HG03280 (cell line): ENCODE results near the gene DOK4.
A peak's percentile ranks its signal among the peaks of the same experiment; 100 is the strongest.

Experiments
- ATAC-seq: cut with Tn5 transposase; IDR thresholded peaks from one replicate; pipeline ENCODE4 v1.9.1; 2021; ENCODE audit warnings: mild to moderate bottlenecking, moderate library complexity; ENCODE audit not compliant: unreplicated experiment

Gene DOK4

DNA sequence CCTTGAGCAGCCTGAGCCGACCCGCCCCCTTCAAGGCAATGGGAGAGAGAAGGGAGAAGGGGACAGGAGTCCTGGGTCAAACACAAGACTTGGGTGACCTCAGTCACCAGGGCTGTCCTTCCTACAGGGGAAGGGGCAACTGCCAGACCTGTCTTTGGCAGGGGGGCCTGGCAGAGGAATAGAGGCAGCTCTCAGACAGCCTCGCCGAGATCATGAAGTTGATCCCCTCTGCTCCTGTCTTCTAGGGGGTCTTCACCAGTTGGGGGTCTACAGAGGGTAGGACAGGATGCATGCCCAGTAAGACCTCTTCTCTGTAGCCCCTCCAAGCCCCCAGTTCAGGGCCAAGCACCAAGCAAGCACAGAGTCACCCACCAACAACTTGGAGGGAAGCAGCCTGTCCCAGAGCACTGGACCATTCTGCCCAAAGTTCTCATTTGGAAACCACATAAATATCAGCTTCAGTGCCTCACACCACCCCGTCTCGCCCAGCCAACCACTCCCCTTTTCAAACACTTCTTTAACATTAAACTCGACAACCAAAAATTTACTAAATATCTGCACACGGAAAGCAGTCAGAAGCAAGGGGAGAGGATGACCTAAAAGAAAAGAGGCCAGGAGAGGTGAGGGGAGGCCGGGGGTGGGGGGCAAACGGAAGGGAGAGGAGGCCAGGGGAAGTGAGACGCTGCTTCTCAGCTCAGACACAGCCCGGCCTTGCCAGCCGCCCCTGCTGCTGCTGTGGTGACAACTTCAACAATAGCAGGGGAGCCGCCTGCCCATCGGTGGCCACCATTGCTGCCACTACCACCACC, 7.7 kb downstream of the DOK4 start:
- ATAC-seq = no peak

DNA sequence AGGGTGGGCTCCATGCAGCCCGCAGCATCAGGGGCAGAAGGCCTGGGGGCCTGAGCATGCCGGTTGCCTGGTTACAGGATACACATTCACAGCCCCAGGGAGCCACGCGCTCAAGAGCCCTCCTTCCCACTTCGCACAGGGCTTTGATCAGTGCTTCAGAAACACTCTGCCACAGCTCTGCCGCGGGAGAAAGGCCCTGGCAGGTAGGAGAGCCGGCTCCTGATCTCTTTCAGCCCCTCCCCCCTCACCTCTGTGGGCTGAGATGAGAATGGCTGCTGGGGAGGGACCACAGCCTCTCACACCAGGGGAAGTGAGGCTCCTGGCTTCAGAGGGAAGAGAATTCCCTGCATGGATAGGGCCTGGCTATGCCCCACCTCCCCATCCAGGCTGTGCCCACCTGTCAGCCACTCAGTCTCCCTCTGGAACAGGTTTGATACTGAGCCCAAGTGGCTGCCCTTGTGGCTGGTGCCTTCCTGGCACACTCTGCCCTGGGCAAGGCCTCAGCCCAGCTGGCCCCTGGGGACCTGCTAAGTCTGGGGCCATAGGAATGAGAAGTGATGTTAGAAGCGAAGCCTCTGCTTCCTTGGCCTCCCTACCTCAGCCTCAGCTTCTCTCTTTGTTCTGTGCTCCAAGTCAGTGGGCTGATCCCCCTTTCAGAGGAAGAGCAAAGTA, 8.6 kb downstream of the DOK4 start:
- no peak for ATAC-seq

DNA sequence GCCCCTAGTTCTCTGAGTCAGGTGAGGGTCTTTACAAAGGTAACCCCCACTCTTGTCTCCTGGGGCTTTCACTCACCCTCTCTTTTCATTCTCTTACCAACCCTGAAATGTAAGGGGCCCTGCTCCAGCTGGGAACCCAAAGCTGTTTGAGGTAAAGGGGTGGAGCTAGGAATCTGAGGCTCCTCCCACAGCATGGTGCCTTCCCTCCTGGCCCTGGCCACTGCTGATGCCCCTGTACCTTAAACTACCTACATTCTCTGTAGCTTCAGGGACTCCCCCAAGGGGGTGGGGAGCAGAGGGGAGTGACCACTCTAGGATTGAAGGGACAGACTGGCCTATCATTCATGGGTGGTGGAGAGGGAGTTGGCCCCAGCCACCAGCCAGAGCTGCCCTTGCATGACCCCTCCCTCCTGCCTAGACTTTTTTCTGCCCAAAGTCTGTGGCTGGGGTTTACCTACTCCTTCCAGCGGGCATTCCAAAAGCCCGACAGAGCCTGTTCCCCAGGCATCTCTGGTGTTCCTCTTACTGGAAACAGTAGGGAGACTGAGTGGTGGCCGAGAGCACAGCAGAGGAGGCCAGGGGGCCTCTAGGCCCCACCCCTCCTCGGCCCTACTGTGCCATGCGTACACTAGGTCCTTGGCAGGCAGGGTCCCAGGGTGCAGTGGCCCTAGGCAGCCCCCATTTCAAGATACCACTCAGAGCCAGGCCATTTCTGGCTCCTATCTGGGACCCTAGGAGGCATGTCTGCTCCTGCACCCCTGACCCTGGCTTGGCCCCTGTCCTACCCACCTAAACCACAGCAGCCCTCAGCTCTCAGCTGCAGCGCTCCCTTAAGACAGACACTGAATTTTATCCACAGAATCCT, 9.5 kb downstream of the DOK4 start:
- ATAC-seq = no peak

DNA sequence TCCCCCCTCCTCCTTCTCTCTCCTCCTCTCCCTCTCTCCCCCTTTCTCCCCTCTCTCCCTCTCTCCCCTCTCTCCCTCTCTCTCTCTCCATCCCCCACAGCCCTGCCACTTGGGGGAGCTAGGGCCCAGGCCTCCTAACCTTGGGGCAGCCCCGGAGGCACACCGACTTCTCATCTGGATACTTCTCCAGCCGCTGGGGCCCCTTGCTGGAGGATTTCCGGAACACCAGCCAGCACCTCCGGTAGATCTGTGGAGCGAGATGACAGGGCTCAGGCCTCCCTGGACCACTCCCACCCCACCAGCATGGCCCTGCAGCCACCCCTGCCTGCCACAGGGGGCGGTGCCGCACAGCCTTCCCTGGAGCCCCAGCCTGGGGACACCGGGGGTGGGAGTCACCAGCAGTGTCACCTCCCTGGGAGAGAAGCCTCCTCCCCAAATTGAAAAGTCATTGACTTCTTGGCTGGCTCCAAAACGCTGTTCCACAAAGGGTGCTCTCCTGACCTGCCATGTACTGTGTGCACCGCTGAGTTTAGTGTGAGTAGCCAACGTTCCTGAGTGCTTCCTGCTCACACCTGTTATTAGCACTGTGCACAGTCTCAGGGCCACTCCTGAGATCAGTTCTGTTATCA, 10.5 kb downstream of the DOK4 start:
- ATAC-seq = peak; percentile 90

DNA sequence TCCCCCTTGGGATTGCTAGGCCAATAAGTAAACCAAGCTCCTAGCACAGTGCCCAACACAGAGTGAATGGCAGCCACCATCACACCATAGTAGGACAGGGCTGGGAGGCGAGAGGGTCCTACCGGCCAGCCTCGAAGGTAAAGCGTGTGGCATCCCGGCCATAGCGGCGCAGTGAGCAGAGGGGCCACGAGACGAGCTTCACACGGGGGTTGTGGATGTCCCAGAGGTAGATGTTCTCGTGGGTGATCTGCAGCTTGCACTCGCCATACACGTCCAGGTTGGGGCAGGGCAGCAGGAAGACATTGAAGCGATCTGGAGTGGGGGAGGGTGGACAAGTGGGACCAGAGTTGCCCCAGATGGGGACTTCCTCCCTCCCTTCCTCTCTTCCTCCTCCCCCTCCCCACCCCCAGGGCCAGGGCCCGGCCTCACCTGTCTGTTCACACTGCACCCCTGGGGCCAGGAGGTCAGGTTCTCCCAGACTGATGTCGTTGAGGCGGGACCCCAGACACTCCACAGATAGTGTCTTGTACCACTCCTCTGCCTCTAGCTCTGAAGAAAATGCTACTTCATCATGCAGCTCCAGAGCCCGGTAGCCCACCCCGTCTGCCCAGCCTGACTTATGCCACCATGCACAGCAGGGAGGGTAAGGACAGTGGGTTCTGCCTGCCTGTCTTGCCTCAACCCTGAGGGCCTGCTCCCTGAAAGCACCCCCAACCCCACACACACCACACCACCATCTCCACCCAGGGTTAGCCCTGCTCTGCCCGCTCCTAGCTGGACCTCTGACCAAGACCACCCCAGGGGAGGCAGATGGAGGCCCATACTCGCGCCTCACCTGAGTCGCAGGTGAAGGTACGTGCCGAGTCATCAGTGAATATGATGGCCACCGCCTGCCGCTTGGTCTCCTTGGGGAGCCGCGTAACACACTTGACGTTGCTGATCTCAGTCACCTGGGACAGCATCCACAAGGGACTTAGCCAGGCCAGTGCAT, 11.3 kb downstream of the DOK4 start:
- no peak for ATAC-seq

DNA sequence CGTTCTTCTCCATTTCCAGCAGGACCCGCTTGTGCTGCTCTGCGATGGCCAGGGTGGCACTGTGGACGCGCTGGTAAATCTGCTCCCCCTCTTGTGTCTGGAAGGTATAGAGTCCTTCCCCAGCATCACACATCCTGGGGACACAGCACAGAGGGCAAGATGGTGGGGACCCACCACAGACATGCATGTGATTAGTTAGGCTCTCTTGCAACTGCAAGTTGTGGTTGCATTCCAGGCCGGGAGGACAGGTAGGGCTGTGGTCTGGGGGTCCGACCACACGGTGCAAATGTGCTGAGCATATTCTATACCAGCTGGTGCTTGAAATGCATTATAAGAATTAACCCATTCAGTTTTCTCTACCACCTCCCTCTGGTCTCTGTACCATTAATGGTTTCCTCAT, 12.4 kb downstream of the DOK4 start:
- no peak for ATAC-seq

DNA sequence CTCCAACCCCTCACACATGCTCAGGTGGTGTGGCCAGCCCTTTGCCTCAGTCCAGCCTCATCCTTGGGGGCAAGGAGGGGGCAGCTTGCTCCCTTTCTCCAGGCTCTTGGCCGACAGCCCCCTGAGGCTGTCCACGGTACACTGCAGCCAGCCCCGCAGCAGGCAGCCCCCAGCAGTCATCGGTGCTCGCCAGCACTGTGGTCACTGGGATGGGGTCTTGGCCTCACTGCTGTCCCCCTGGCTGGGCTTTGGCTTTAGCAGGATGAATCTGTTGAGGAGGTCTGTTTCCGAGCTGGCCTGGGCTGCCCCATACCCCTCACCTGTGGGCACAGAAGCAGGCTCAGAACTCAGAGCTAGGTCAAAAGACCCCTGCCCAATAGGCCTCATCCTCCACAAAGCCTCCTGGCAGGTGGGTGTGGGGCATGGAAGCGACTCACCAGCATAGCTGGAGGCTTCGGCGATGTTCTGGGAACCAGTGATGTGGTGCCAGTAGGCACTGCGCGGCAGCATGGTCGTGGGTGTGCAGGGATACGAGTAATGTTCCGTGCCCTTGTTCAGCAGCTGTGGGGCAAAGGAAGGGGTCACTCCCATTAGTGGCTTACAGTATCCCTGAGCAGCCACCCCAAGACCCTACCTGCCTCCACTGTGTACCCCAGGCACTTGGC, 13.0 kb downstream of the DOK4 start:
- ATAC-seq = no peak

DNA sequence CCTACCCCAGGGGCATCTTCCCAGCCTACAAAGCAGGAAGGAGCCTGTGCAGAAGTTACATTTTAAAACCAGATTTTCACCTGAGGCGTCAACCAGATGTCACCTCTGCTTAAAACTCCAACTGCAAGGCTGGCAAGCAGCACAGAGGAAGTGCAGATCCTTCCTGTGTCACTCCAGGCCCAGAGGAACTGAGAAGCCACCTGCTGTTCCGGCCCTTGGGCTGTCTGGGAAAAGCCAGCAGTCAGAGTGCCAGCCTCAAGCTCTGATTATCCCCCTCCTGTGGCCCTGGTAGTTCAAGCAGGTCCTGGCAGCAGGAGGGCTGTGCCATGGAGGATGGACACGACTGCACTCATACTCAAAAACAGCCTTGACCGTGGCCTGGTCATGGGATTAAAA, 13.6 kb downstream of the DOK4 start:
- no peak for ATAC-seq

DNA sequence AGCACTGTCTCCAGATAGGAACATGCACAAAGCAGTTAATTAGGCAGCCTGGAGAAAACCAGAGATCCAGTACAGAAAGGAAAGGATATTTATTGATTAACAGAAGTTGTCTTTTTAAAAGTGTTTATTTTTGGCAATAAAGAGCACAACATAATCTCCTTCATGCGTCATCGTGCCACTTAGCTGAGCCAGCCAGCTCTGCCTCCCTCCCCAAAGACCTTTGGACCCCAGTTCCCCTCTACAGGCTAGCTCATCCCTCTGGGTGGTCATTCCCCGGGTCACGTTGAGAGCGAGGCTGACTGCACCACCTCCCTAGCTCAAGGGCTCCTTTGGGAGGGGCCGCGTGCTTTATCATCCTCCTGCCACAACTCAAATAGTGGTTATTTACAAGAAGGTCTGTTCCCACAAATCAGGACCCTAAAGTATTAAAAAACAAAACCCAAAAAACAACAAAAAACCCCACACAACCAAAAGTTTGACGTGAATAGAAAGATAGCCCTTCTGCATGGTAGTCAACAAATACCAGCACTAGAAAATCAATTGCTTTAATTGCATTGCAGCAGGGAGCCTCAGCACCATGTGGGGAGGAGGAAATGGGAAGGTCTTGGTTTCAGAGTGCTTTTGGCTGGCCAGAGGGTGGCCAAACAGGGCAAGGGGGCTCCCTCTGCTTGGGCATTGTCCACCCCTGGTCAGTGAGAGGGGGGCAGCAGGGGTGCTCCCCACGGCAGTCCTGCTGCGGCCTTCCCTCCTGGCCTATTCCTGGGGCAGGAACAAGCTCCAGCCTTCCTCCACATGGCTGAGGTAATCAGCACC, 14.2 kb downstream of the DOK4 start:
- no peak for ATAC-seq

DNA sequence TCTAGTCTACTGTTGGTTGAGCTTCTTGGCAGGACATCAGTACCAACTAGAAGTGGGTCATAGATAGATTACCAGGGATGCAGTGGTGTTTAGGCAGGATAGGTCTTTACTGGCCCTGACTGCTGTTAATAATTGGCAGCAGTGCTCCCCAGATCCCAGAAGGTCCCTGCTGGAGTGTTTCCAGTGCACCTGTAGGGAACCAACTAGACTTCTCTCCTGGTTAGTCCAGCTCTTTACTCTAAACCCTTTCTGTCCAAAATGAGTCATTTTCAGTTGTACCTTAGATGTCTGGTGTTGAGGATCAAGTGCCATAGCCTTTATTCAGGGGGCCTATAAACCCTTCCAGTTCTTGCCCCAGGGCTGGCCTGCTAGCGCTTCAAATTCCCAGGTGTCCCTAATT, 15.1 kb downstream of the DOK4 start:
- ATAC-seq = no peak

DNA sequence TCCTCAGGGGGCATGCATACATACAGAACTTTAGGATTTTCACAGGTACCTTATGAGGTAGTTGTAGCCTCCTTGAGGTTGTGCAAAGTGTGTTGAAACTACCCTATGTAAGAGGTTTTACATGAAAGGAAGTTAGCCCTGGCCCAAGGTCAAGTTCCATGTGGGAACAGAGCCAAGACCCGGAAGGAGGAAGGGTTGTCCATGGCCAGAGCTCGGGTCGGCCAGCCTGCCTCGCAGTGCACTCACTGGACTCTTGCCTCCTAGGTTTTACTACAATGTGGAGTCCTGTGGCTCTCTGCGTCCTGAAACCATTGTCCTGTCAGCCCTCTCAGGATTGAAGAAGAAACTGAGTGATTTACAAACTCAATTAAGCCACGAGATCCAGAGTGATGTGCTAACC, 15.6 kb downstream of the DOK4 start:
- no peak for ATAC-seq

DNA sequence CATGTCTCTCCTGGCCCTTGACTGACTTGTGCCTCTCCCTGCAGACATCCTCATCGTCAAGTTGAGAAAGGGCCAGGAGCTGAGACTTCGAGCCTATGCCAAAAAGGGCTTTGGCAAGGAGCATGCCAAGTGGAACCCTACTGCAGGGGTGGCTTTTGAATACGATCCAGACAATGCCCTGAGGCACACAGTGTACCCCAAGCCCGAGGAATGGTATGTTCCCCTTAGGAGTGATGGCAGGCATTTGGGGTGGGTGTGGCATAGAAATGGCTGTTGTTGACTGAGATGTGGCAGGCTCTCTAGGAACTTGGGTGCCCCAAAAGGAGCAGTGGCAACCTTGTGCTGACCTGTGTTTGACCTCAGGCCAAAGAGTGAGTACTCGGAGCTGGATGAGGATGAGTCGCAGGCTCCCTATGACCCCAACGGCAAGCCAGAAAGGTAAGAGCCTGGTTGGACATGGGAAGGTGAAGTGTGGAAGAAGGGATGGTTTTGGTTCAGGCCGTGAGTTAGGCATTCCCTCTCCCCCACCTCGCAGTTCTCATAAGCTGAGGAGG, 16.3 kb downstream of the DOK4 start:
- ATAC-seq = no peak

DNA sequence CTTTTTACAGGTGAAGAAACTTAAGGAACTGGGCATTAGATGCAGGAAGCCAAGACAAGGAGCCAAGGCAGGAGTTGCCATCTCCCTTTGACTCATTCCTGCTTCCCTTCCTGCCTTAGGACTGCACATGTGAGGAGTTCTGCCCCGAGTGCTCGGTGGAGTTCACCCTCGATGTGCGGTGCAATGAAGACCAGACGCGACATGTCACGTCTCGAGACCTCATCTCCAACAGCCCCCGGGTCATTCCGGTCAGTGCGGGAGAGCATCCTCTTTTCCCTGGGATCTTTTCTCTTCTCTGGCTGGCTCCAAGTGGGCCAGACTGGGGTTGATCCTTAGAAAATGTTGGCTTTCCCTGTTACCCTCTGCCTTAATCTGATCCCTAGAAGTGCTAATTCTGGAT, 17.2 kb downstream of the DOK4 start:
- ATAC-seq = no peak

DNA sequence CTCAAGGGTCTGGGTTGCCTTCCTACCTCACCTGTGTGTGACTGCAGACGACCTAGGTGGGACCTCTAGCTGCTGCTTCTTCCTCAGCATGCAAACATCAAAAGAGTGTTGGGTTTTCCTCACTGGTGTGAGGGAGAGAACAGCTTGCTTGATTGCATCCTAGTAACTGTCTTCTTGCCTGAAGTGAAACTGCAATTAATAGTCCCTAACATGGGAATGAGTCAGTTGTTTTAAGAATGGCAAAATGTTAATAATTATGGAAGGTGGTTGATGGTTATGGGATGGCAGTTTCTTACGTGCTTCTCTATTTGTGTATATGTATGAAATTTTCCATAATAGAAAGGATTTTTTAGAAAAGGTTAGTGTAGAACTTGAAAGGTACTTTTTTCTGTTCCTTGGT, 17.9 kb downstream of the DOK4 start:
- ATAC-seq = no peak

DNA sequence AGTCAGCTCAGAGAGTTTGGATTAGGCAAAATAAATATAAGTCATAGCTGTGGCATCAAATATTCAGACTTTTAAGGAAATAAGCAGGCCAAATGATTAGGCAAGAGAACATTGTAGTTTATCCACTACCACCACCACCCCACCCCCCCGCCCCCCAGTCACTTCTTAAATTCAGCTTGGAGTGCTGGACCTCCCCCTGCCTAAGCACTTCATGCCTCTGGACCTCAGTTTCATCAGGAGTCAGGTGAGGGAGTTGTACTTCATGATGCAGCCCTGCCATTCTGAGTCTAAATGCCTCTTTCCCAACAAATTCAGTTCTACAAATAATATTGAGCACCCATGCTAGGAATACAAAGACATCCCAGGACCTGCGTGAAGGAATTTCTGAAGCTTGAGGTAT, 21.8 kb downstream of the DOK4 start:
- ATAC-seq = no peak

DNA sequence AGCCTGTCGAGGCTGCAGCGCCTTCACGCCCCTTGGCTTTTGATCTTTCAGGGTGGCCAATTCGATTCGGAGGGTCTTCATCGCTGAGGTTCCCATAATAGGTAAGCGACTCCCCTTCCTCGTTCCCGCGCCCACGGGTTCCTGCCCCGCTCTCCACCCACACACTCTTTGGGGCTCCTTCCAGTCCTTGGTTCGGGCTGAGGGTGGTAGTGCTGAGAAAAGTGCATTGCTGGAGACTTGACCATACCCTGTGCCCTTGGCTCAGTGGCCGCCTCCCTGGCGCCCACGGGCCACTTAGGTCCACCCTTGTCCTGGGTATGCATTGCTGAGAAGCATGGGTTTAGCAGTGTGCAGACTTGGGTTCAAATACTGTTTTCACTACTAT, 23.3 kb downstream of the DOK4 start:
- ATAC-seq = no peak

DNA sequence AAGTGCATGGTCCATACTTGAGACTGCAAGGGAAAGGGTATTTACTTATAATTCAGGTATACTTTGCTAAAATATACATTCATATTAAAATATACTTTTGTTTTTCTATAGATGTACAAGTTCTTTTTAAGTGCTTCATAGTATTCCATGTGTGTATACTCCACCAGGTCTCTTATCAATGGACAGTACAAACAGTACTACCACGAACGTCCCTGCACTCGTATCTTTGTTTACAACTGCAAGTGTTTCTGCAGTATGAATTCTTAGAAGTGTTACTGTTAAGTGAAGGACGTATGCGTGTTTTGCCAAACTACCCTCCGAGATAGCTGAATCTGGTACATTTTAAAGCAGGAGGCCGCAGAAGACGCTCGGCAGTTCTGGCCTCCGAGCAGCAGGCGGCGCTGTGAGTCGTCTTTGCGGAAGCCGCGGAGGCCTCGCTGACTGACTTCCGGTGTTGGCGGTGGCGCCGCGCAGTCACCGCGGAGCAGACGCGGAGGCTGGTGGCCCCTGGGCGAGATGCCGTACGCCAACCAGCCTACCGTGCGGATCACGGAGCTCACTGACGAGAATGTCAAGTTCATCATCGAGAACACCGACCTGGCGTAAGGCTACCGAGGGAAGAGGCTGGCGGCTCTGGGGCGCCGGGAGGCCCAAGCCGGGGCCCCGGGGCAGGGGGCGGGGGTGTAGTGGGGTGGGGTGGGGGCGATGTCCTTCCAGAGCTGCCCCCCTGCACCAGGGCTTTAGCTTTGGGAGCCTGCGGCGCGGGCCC, 23.9 kb downstream of the DOK4 start, which contains the start of gene POLR2C:
POLR2C (plus strand) TSS at position 471 of the 769 bp plus-strand sequence; CDS start at position 517, 46 bp downstream.
- ATAC-seq = peak; percentile 92
